GM18505 (cell line): ENCODE results near the gene STAG1.
"Not testable (repeated sequence)": the region's sequence is repeated elsewhere in the genome, so short reads cannot be mapped to it uniquely, and the experiment has no call there.

Experiments used
- ATAC-seq: cut with Tn5 transposase; IDR thresholded peaks from one replicate; pipeline ENCODE4 v1.9.1; 2021; ENCODE audit not compliant: unreplicated experiment
- POLR2A ChIP-seq: IDR thresholded peaks from 4 replicates; pipeline ENCODE4 v1.6.1; 2011; ENCODE audit warnings: borderline replicate concordance; ENCODE audit not compliant: insufficient read depth, insufficient read length; ENCODE audit errors: extremely low read depth

Gene STAG1

GRCh38 chr3:136545664-136546268, 206.4 kb downstream of the STAG1 start:
- no peak for ATAC-seq
- TF ChIP-seq POLR2A: no peak

DNA sequence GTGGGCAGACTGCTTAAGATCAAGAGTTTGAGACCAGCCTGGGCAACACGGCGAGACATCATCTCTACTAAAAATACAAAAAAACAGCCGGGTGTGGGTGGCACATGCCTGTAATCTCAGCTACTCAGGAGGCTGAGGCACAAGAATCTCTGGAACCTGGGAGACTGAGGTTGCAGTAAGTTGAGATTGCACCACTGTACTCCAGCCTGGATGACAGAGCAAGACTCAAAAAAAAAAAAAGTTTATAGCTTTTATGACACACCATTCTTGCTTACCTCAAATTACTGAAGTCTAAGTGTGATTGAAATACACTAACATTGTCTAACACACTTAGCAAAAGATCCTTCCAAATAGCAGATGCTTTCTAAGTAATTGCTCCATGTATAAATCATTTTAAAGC, 207.6 kb downstream of the STAG1 start:
- no peak for ATAC-seq
- TF ChIP-seq POLR2A: no peak

- no peak for ATAC-seq
- no peak for TF ChIP-seq POLR2A
Observed at GRCh38 chr3:136543385-136543784, 208.8 kb downstream of the STAG1 start.

DNA sequence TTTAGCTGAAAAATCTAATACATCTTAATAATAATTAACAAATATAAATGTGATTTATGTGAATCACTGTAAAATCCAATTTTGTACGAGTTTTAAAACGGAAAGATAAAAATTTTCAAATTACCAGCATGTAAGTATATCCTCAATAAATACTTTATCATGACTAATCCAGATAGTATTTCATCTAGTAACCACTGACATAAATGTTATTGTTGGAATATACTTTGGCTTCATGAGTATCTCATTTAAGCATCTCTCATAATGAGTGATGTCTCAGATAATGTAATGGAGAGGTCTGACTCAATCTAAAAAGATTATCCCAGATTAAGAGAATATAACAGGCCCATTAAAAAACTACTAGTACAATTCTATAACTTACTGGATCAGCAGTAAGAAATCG, 216.3 kb downstream of the STAG1 start:
- ATAC-seq: no peak
- TF ChIP-seq POLR2A: no peak

DNA sequence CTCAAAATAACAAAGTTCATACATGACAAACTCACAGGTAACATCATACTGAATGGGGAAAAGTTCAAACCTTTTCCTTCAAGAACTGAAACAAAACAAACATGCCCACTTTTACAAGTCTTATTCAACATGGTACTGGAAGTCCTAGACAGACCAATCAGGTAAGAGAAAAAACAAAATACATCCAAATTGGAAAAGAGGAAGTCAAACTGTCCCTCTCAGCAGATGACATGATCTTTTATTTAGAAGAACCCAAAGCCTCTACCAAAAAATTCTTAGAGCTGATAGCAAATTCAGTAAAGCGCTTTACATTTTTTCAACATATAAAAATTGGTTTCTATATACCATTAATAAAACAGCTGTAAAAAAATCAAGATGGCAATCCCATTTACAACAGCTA, 219.4 kb downstream of the STAG1 start:
- no peak for ATAC-seq

DNA sequence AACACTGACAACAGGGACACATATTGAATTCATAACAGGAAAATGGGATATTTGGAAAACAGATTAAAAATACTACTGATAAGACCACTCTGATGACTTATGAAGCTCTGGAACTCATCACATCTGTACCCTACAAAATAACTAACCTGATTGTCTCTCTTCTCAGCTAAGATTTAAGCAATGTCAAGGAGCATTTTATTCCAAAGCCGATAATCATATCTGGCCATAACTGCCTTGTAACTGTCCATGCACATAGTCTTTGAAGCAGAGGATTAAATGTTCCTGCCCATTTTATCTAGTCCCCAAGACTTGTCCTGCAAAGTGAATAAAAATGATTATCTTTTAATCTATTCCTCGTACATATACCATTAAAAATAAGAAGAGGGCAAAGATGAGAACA, 234.1 kb downstream of the STAG1 start:
- ATAC-seq: no peak
- TF ChIP-seq POLR2A: no peak

More for the DNA sequence above, 219.4 kb downstream of the STAG1 start:
- TF ChIP-seq POLR2A: no peak

DNA sequence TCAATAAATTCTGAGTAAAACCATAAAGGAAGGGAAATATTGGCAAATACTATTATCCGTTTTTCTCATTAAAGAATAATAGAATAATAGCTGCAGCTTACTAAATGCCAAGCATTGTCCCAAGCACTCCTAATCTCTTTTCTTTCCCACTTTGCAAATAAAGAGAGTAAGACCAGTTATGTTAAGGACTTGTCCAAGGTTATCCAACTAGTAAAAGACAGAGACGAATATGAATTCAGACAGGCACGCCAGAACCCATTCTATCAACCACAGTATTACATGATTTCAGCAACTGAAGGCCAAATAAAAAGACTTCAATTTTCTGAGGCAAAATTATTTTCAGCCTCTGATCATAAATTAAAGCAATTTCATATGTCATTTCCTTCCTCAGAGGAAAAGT, 235.5 kb downstream of the STAG1 start:
- no peak for TF ChIP-seq POLR2A
- no peak for ATAC-seq

- ATAC-seq: no peak
- no peak for TF ChIP-seq POLR2A
Observed at GRCh38 chr3:136516095-136516494, 236.1 kb downstream of the STAG1 start.

DNA sequence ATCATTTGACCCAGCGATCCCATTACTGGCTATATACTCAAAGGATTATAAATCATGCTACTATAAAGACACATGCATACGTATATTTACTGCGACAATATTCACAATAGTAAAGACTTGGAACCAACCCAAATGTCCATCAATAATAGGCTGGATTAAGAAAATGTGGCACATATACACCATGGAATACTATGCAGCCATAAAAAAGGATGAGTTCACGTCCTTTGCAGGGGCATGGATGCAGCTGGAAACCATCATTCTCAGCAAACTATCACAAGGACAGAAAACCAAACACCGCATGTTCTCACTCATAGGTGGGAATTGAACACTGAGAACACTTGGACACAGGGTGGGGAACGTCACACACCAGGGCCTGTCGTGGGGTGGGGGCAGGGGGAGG, 237.6 kb downstream of the STAG1 start:
- not testable (repeated sequence) for ATAC-seq

DNA sequence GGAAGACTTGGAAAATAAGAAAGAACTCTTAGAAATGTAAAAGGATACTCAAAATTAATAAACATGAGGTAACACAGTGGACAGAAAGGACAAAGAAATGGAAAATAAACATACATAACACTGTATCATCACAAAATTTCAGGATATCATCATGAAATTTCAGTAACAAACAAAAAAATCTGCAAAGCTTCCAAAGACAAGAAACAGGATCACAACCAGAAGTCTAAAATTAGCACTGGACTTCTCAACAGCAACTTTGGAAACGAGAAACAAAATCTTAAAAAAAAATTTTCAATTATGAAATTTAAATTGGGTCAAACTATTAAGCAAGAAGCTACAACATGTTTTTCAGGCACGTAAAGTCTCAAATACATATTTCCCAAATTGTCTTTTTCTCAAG, 238.8 kb downstream of the STAG1 start:
- ATAC-seq: no peak
- no peak for TF ChIP-seq POLR2A

DNA sequence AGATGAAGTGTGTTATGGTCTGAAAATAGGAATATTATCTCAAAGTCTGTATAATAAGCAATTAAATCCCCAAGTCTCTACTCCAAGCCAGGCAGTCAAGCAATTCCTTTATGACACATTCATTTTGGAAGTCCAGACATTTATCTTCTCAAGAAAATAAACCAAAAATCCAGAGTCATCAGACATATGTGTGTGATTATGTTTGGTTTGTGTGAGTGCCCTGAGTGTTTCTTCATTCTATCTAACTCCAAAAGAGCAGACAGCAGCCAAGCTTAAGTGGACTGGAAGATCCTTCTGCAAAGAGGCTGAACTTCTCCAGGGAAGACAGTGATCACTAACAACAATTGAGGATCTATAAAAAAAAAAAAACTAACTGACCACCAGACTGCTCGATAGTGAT, 239.8 kb downstream of the STAG1 start:
- no peak for ATAC-seq

DNA sequence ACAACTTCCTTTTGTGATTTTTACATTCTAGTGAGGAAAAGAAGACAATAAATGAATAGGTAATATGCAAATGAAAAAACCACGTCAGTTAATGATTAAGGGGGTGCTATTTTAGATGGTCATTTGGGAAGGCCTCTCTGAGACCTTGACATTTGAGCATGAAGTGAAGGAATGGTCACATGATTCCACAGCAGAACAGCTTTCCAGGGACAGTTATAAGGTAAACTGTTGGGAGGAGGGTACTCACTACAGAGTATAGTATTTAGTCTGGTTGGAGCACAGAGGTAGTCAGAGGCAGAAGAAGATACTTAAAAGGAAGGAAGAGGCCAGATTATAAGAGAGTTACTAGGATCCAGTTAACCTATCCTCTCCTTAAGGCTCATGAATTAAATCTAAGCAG, 246.5 kb downstream of the STAG1 start:
- no peak for TF ChIP-seq POLR2A
- ATAC-seq: no peak

More for the DNA sequence above, 239.8 kb downstream of the STAG1 start:
- TF ChIP-seq POLR2A: no peak

GRCh38 chr3:136503056-136503455, 249.1 kb downstream of the STAG1 start:
- no peak for ATAC-seq
- TF ChIP-seq POLR2A: no peak

DNA sequence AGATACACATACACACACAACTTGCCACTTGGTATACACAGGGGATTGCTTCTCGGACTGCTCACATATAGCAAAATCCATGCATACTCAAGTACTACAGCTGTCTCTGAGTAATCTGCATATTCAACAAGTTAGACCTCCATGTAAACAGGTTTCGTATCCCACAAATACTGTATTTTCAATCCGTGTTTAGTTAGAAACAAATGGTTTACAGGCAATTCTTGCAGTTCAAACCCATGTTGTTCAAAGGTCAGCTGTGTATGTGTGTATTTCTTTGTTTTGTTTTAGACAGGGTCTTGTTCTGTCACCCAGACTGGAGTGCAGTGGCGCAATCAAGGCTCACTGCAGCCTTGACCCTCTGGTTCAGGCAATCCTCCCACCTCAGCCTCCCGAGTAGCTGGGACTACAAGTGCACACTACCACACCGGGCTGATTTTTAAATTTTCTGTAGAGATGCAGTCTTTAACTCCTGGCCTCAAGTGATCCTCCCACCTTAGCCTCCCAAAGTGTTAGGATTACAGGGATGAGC, 253.2 kb downstream of the STAG1 start:
- no peak for ATAC-seq
- TF ChIP-seq POLR2A: no peak

DNA sequence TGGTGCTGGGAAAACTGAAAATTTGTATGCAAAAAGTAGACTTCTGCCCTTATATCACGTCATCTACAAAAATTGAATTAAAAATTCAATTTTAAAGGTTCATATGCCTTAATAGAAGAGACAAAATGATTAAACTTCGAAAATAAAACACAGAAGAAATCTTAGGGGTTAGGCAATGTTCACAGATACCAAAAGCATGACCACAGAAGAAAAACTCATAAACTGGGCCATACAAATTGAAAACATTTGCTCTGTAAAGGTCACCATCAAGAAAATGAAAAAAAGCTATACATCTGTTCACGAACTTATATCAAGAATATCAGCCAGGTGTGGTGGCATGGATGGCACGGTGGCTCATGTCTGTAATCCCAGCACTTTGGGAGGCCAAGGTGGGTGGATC, 257.0 kb downstream of the STAG1 start:
- no peak for TF ChIP-seq POLR2A
- no peak for ATAC-seq

DNA sequence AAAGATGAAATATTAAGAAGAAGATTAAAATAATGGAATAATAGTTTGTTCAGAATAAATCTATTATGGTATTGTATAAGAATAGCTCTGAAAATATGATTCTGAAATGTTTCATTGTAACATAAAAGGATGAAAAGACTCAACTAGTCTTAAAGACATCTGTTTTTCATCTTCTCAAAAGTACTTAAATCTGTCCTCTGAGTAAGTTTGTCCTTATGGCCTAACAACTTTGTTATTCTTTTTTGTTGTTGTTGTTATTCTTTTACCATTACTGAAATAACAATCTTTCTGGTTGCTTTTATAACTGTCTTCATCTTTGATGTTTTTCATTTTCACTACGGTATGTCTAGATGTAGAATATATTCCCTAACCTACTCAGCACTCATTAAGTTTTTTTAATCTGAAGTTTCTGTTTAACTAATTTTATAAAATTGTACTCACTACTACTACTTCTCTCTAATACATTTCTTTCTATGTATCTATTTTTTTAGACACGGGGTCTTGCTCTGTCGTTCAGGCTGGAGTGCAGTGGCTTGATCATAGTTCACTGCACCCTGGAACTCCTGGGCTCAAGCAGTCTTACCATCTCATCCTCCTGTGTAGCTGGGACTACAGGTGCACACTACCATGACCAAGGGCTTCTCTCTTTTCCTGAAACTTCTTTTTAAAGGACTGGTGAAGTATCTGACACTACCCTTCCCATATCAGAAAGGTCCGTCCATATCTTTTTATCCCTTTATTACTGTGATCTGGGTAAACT, 261.4 kb downstream of the STAG1 start:
- TF ChIP-seq POLR2A: no peak
- no peak for ATAC-seq
